Activated CD4-positive, alpha-beta memory T cell treated with anti-CD3 and anti-CD28 coated beads for 36 hours (primary cell): ENCODE results near the gene PALM. TPM values are rescaled to one million over a fixed set of nuclear protein-coding genes. Genes with fewer than 3 reads are reported as not detected.
A peak's percentile ranks its signal among the peaks of the same experiment; 100 is the strongest.
"Not testable (repeated sequence)": the region's sequence is repeated elsewhere in the genome, so short reads cannot be mapped to it uniquely, and the experiment has no call there.

Experiments used
- CTCF ChIA-PET: fragments of 350-600 bp; sonication (Branson Sonifier 250); formaldehyde crosslinking; loops from one replicate; lab custom pipeline; 2021; ENCODE audit warnings: antibody characterized with exemption, inconsistent platforms; lab: Charles Lee
- POLR2A ChIA-PET: fragments of 350-600 bp; sonication (Branson Sonifier 250); formaldehyde crosslinking; loops from one replicate; lab custom pipeline; 2021; ENCODE audit warnings: antibody characterized with exemption; lab: Charles Lee
- DNase-seq: peaks from one replicate; pipeline ENCODE4 v3.0.0-alpha.2; 2020
- H3K27ac Mint-ChIP-seq: one replicate; pipeline ENCODE4 v1.8.0; 2021; ENCODE audit warnings: mixed read lengths
- H3K27me3 Mint-ChIP-seq: one replicate; pipeline ENCODE4 v1.8.0; 2021; ENCODE audit warnings: mixed read lengths
- H3K36me3 Mint-ChIP-seq: one replicate; pipeline ENCODE4 v1.8.0; 2021; ENCODE audit warnings: mixed read lengths
- H3K4me1 Mint-ChIP-seq: one replicate; pipeline ENCODE4 v1.8.0; 2021; ENCODE audit warnings: low read depth, mixed read lengths
- H3K4me3 Mint-ChIP-seq: one replicate; pipeline ENCODE4 v1.8.0; 2021; ENCODE audit warnings: mild to moderate bottlenecking, mixed read lengths
- H3K9me3 Mint-ChIP-seq: one replicate; pipeline ENCODE4 v1.8.0; 2021; ENCODE audit warnings: mixed read lengths
- intact Hi-C: fragments of 100-400 bp; cut with micrococcal nuclease; formaldehyde crosslinking; loops from one replicate; pipeline ENCODE4 v1.15.1; 2023
- total RNA-seq, 2 experiments: library from RNA; stranded (reverse); gene quantifications; one replicate each; pipeline ENCODE4 v1.2.3, GENCODE V29; 2021

Gene PALM
- total RNA-seq, 2 experiments from 2014 or later, result 0.17 TPM; not detected in 1

GRCh38 chr19:668675-669434 lies 39.9 kb upstream of the PALM start:
- H3K27me3 Mint-ChIP-seq, H3K4me3 Mint-ChIP-seq, H3K27ac Mint-ChIP-seq, DNase-seq, H3K9me3 Mint-ChIP-seq, POLR2A ChIA-PET, H3K36me3 Mint-ChIP-seq: not testable (repeated sequence)
- peaks cover 10% of the 10 kb centered on the region for H3K4me1 Mint-ChIP-seq
- intact Hi-C loops, result loop anchor here (10.0 kb wide), 1 partner anchor 246 kb away; the partner anchor contains the start of genes KISS1R and R3HDM4
- CTCF ChIA-PET, result interaction anchor here (1.9 kb wide), 1 partner anchor 65 kb away, joined by 9 read pairs; no protein-coding TSS in a partner anchor

- ChIA-PET POLR2A (interaction anchor here (1.1 kb wide), 1 partner anchor 9 kb away, joined by 4 read pairs; no protein-coding TSS in a partner anchor), CTCF (interaction anchor here (0.8 to 1.9 kb wide), 3 partner anchors 10 to 63 kb away, joined by 3 to 9 read pairs (median 3); no protein-coding TSS in a partner anchor)
- Mint-ChIP-seq H3K4me1 (no peaks in the 10 kb centered on the region), H3K9me3 (peaks cover 2% of the 10 kb centered on the region), H3K27me3 (peaks cover 18% of the 10 kb centered on the region), H3K27ac (no peak overlapping the region), H3K36me3 (no peaks in the 10 kb centered on the region), H3K4me3 (no peak overlapping the region)
- no peak for DNase-seq
- intact Hi-C loops, result no loop called here
Observed at GRCh38 chr19:670609-671075, 38.1 kb upstream of the PALM start.

- H3K27me3 Mint-ChIP-seq, result peaks cover 15% of the 10 kb centered on the region
- ChIA-PET POLR2A (no interaction called here), CTCF (no interaction called here)
- no peak overlapping the region for H3K27ac Mint-ChIP-seq
- no peak for DNase-seq
- H3K9me3 Mint-ChIP-seq, result no peaks in the 10 kb centered on the region
- no peak overlapping the region for H3K4me3 Mint-ChIP-seq
- no peaks in the 10 kb centered on the region for H3K36me3 Mint-ChIP-seq
- intact Hi-C loops, result no loop called here
- no peaks in the 10 kb centered on the region for H3K4me1 Mint-ChIP-seq
Observed at GRCh38 chr19:674282-675151, 34.2 kb upstream of the PALM start.

- intact Hi-C loops, result no loop called here
- no peaks in the 10 kb centered on the region for H3K36me3 Mint-ChIP-seq
- ChIA-PET CTCF (no interaction called here), POLR2A (no interaction called here)
- no peaks in the 10 kb centered on the region for H3K9me3 Mint-ChIP-seq
- DNase-seq, result no peak
- H3K27ac Mint-ChIP-seq, result no peak overlapping the region
- H3K4me1 Mint-ChIP-seq, result no peaks in the 10 kb centered on the region
- no peak overlapping the region for H3K4me3 Mint-ChIP-seq
- H3K27me3 Mint-ChIP-seq, result peaks cover 15% of the 10 kb centered on the region
Observed at GRCh38 chr19:676007-676338, 32.8 kb upstream of the PALM start.

GRCh38 chr19:676339-677105 lies 32.2 kb upstream of the PALM start, which contains the start of gene FSTL3:
Gene FSTL3 (plus strand): TSS chr19:676392. CDS start chr19:676424, 32 bp downstream.
- H3K4me1 Mint-ChIP-seq, result no peaks in the 10 kb centered on the region
- DNase-seq, result no peak
- CTCF ChIA-PET, result interaction anchor here (0.6 to 0.8 kb wide), 2 partner anchors 58 to 166 kb away, joined by 3 to 4 read pairs; no protein-coding TSS in a partner anchor
- H3K27me3 Mint-ChIP-seq, result peaks cover 15% of the 10 kb centered on the region
- intact Hi-C loops, result no loop called here
- no peaks in the 10 kb centered on the region for H3K9me3 Mint-ChIP-seq
- H3K36me3 Mint-ChIP-seq, result no peaks in the 10 kb centered on the region
- no peak within 1 kb of the TSS for H3K4me3 Mint-ChIP-seq
- H3K27ac Mint-ChIP-seq, result no peak within 1 kb of the TSS
- POLR2A ChIA-PET, result no interaction called here

GRCh38 chr19:677201-677600 lies 31.5 kb upstream of the PALM start:
- DNase-seq, result no peak
- Mint-ChIP-seq H3K9me3 (no peaks in the 10 kb centered on the region), H3K4me1 (no peaks in the 10 kb centered on the region), H3K36me3 (no peaks in the 10 kb centered on the region), H3K27ac (no peak overlapping the region), H3K27me3 (peaks cover 15% of the 10 kb centered on the region), H3K4me3 (no peak overlapping the region)
- intact Hi-C loops, result no loop called here
- ChIA-PET POLR2A (no interaction called here), CTCF (interaction anchor here (0.8 kb wide), 1 partner anchor 57 kb away, joined by 3 read pairs; no protein-coding TSS in a partner anchor)

GRCh38 chr19:677601-678436 lies 30.9 kb upstream of the PALM start:
- DNase-seq, result no peak
- Mint-ChIP-seq H3K36me3 (no peaks in the 10 kb centered on the region), H3K4me3 (no peak overlapping the region), H3K27ac (no peak overlapping the region), H3K4me1 (no peaks in the 10 kb centered on the region), H3K9me3 (no peaks in the 10 kb centered on the region), H3K27me3 (peaks cover 15% of the 10 kb centered on the region)
- ChIA-PET POLR2A (interaction anchor here (0.6 kb wide), 1 partner anchor 22 kb away, joined by 4 read pairs; no protein-coding TSS in a partner anchor), CTCF (interaction anchor here (0.8 kb wide), 1 partner anchor 56 kb away, joined by 3 read pairs; no protein-coding TSS in a partner anchor)
- intact Hi-C loops, result no loop called here

GRCh38 chr19:678791-679388 lies 29.8 kb upstream of the PALM start:
- H3K9me3 Mint-ChIP-seq, result no peaks in the 10 kb centered on the region
- H3K36me3 Mint-ChIP-seq, result no peaks in the 10 kb centered on the region
- no peak overlapping the region for H3K27ac Mint-ChIP-seq
- H3K4me3 Mint-ChIP-seq, result peak overlapping the region; percentile 65
- no peaks in the 10 kb centered on the region for H3K4me1 Mint-ChIP-seq
- CTCF ChIA-PET, result interaction anchor here (0.9 to 2.0 kb wide), 5 partner anchors 13 to 172 kb away, joined by 3 to 7 read pairs (median 5); partner anchors contain the start of gene RNF126
- H3K27me3 Mint-ChIP-seq, result peaks cover 10% of the 10 kb centered on the region
- intact Hi-C loops, result no loop called here
- POLR2A ChIA-PET, result interaction anchor here (1.0 to 1.4 kb wide), 5 partner anchors 9 to 19 kb away, joined by 3 to 8 read pairs (median 4); partner anchors contain the start of gene RNF126
- DNase-seq, result no peak

- intact Hi-C loops, result loop anchor here (1.0 to 2.0 kb wide), 4 partner anchors 16 to 118 kb away; partner anchors contain the start of genes BSG, PTBP1 and RNF126
- POLR2A ChIA-PET, result interaction anchor here (1.0 to 1.4 kb wide), 5 partner anchors 9 to 20 kb away, joined by 3 to 8 read pairs (median 4); partner anchors contain the start of gene RNF126
Observed at GRCh38 chr19:679418-680286, 29.1 kb upstream of the PALM start.

More at GRCh38 chr19:679418-680286, 29.1 kb upstream of the PALM start:
- H3K27me3 Mint-ChIP-seq, result peaks cover 10% of the 10 kb centered on the region
- no peaks in the 10 kb centered on the region for H3K4me1 Mint-ChIP-seq
- peak; percentile 55 for DNase-seq
- H3K9me3 Mint-ChIP-seq, result no peaks in the 10 kb centered on the region
- CTCF ChIA-PET, result interaction anchor here (0.7 to 2.0 kb wide), 9 partner anchors 9 to 316 kb away, joined by 3 to 7 read pairs (median 3); partner anchors contain the start of genes PALM and RNF126
- H3K36me3 Mint-ChIP-seq, result no peaks in the 10 kb centered on the region
- peak overlapping the region; percentile 79 for H3K4me3 Mint-ChIP-seq
- H3K27ac Mint-ChIP-seq, result peak overlapping the region; percentile 69
